Lower leg skin (tissue), 4 donors: ENCODE data around the gene NLRP6. TPM values are rescaled to one million over a fixed set of nuclear protein-coding genes. Genes with fewer than 3 reads are reported as not detected.
"Not testable (repeated sequence)": the region's sequence is repeated elsewhere in the genome, so short reads cannot be mapped to it uniquely, and the experiment has no call there.

Experiments used
- DNase-seq, 2 donors: peaks; one replicate each; pipeline ENCODE4 v3.0.0-alpha.2; 2019; ENCODE audit warnings: low spot score in 2 of 2
- H3K4me3 ChIP-seq: fragments of 200-600 bp; sonication (generic); 2 replicates; pipeline ENCODE4 v1.5.1; 2017; ENCODE audit warnings: mild to moderate bottlenecking, low read depth; ENCODE audit not compliant: poor library complexity, severe bottlenecking
- POLR2A ChIP-seq, 2 donors: fragments of 450-650 bp; IDR thresholded peaks; one replicate each; pipeline ENCODE4 v1.6.1; 2016 to 2017; ENCODE audit warnings: antibody characterized with exemption in 2 of 2, mild to moderate bottlenecking in 1 of 2, moderate library complexity in 1 of 2
- WGBS, 2 donors: methylation state at CpG; one replicate each; pipeline ENCODE4 v1.1.5; 2018; 5-methylcytosine and 5-hydroxymethylcytosine counted together
- intact Hi-C: fragments of 100-400 bp; cut with DNase I; formaldehyde crosslinking; loops from one replicate; pipeline ENCODE4 v1.15.0; 2023; ENCODE audit warnings: low total_unique reads
- total RNA-seq, 4 donors: library from RNA; depleted of rRNA; stranded (reverse); fragments of >200 nt; gene quantifications; one replicate each; pipeline ENCODE4 v1.1.0, GENCODE V29; 2016
- TF ChIP-seq, protein P1 (sequence below), 3 donors: fragments of 450-650 bp; IDR thresholded peaks; one replicate each; pipeline ENCODE4 v1.5.1; 2016; ENCODE audit warnings: antibody characterized with exemption in 3 of 3, mild to moderate bottlenecking in 3 of 3, moderate library complexity in 2 of 3

Gene NLRP6
- total RNA-seq, 4 donors from 2014 or later: 0.25 to 0.32 (median 0.27) TPM; not detected in 1

DNA sequence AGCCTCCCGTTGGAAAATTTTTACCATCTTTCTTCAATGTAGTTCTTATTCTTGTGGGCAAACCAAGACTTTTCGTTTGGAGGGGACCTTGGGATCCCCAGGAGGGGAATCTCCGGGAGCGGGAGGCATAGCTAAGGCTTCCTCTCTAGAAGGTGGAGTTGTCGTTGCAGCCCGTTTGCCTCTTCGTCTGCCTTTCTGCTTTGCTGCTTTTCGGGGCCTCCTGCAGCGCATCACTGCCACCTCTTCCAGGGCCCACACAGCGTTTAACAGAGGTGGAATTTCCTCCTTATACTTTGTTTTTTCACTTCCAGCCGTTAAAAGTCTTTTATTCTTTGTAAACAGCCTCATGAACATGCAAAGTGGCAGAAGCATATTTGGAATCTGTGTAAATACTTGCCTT is 45.9 kb downstream of the NLRP6 start:
- intact Hi-C loops: no loop called here
- no peak overlapping the region for H3K4me3 ChIP-seq
- TF ChIP-seq, protein P1, sequence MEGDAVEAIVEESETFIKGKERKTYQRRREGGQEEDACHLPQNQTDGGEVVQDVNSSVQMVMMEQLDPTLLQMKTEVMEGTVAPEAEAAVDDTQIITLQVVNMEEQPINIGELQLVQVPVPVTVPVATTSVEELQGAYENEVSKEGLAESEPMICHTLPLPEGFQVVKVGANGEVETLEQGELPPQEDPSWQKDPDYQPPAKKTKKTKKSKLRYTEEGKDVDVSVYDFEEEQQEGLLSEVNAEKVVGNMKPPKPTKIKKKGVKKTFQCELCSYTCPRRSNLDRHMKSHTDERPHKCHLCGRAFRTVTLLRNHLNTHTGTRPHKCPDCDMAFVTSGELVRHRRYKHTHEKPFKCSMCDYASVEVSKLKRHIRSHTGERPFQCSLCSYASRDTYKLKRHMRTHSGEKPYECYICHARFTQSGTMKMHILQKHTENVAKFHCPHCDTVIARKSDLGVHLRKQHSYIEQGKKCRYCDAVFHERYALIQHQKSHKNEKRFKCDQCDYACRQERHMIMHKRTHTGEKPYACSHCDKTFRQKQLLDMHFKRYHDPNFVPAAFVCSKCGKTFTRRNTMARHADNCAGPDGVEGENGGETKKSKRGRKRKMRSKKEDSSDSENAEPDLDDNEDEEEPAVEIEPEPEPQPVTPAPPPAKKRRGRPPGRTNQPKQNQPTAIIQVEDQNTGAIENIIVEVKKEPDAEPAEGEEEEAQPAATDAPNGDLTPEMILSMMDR (IDR thresholded peaks at IDR 0.05): no peak
- TF ChIP-seq POLR2A (IDR thresholded peaks at IDR 0.05): no peak
- WGBS, 2 donors: 62 to 70% methylated on average over 11 of the region's 11 CpGs
- peak in 1 of 2 donors; percentile 72 for DNase-seq

DNA sequence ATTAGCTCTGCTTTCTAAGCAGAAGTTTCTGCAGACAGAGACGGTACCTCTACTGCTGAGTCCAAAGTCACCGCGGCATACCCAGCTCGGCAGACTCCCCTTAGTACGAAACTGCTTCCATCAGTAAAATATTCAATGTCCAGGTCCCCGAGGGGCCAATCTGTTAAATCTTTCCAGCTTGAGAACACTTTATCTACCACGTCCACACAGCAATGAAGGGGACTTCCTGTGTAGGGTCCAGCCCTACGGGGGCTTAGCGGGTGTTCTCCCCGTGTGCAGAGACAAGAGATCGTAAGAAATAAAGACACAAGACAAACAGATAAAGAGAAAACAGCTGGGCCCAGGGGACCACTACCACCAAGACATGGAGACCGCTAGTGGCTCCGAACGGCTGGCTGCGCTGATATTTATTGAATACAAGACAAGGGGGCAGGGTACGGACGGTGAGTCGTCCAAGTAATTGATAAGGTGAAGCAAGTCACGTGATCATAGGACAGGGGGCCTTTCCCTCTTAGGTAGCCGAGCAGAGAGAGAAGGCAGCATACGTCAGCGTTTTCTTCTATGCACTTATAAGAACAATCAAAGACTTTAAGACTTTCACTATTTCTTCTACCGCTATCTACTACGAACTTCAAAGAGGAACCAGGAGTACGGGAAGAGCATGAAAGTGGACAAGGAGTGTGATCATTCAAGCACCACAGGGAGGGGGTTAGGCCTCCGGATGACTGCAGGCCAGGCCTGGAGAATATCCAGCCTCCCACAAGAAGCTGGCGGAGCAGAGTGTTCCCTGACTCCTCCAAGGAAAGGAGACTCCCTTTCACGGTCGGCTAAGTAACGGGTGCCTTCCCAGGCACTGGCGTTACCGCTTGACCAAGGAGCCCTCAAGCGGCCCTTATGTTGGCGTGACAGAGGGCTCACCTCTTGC is 46.6 kb downstream of the NLRP6 start:
- intact Hi-C loops, H3K4me3 ChIP-seq: not testable (repeated sequence)
- 61 to 64% methylated on average over 28 of the region's 34 CpGs for WGBS, 2 donors
- peak in 1 of 2 donors; percentile 79 for DNase-seq

DNA sequence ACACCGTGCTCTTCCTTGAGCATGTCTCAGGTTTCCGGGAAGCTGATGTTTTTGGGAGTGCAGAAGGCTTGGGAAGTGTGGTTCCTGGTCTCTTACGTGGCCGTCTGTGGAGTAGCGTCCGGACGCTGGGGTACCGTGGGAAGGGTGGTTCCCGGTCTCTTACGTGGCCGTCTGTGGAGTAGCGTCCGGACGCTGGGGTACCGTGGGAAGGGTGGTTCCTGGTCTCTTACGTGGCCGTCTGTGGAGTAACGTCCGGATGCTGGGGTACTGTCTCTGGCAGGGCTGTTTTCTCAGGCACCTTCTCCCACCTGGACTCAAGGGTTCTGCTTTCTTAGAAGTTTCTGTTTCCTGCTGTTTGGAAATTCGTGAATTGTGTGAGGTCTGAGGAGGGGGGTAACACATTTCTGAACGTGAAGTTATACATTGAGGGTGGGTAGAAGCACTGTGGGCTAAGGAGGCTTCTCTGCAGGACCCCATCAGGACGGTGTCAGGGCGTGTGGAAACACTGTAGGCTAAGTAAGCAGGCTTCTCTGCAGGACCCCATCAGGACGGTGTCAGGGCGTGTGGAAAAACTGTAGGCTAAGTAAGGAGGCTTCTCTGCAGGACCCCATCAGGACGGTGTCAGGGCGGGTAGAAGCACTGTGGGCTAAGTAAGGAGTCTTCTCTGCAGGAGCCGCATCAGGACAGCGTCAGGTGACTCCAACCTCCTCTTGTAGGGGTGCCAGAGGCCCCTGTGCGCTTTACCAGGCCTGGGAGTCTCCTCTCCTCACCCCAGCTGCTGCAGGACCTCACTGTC is 47.8 kb downstream of the NLRP6 start:
- TF ChIP-seq, protein P1 (IDR thresholded peaks at IDR 0.05): no peak
- TF ChIP-seq POLR2A (IDR thresholded peaks at IDR 0.05): no peak
- intact Hi-C loops: no loop called here
- no peak for DNase-seq
- no peak overlapping the region for H3K4me3 ChIP-seq
- 85 to 90% methylated on average over 29 to 30 of the region's 30 CpGs for WGBS, 2 donors

DNA sequence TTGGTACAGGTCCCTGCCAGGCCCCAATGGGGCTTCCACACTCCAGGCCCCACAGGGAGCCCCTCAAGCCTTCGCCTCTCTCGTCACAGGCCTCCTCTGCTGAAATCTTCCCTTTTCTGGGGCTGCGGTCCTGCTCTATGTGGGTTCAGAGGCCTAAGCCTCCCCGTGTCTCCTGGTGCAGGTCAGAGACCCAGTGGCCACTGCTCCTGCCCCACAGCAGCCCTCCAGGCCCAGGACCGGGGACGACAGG is 48.3 kb downstream of the NLRP6 start:
- H3K4me3 ChIP-seq: no peak overlapping the region
- 71 to 79% methylated on average over 4 to 6 of the region's 6 CpGs for WGBS, 2 donors
- DNase-seq: no peak
- intact Hi-C loops: no loop called here
- no peak for TF ChIP-seq POLR2A (IDR thresholded peaks at IDR 0.05)
- TF ChIP-seq, protein P1 (IDR thresholded peaks at IDR 0.05): no peak

DNA sequence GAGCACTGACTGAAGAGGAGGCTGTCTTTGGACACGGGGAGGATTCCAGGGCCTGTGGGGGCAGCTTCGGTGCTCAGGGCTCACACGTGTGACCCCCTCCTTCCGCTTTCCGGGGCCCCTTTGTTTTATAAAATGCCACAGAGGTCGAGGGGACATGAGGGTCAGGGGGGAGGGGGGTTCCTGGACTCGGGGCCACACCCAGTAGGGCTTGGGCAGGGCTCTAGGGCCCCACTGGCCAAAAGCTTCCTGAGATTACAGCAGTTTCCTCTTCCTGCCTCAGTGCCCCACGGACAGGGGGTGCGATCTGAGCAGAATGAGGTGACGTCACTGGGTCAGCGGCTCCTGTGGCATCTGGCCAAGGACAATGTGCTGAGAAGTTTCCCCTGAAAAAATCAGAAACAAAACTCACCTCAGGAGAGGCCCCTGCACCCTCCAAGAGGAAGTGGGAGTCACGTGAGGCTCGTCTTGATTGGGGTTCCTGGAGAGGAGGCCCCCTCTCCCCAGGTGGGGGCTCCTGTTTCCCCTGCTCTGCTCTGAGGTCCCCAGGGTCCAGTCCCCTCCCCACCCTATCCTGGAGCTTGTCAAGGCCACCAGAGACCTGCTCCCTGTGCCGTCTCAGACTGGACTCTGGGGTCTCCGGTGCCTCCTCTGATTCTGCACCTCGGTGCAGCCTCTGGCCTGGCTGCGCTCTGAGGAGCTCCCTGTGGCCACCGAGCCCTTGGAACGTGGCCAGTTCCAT is 48.8 kb downstream of the NLRP6 start:
- 49 to 51% methylated on average over 19 of the region's 19 CpGs for WGBS, 2 donors
- DNase-seq: peak; percentile 84 to 98
- no peak overlapping the region for H3K4me3 ChIP-seq
- TF ChIP-seq POLR2A (IDR thresholded peaks at IDR 0.05): no peak
- TF ChIP-seq, protein P1 (IDR thresholded peaks at IDR 0.05): no peak
- intact Hi-C loops: no loop called here

DNA sequence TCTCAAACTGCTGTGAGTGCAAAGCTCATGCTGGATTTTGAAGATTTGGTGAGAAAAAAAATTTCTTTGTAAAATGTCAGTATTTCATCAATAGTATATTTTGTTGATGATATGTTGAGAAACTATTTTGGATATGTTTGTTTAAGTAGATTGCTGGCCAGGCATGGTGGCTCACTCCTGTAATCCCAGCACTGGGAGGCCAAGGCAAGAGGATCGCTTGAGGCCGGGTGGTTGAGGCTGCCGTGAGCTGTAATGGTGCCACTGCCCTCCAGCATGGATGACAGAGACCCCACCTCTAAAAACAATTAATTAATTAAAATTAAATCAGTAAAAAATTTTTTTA is 49.3 kb downstream of the NLRP6 start:
- intact Hi-C loops: no loop called here
- TF ChIP-seq POLR2A (IDR thresholded peaks at IDR 0.05): no peak
- TF ChIP-seq, protein P1 (IDR thresholded peaks at IDR 0.05): no peak
- peak in 1 of 2 donors; percentile 74 for DNase-seq
- H3K4me3 ChIP-seq: no peak overlapping the region
- 93 to 99% methylated on average over 3 of the region's 3 CpGs for WGBS, 2 donors
